Body of pancreas (tissue), 4 donors: ENCODE measurements around the gene LYPD3.

ENCODE experiments used
- CTCF ChIP-seq, 7 experiments: fragments of 450-650 bp in 4 of 7; fragments of 200-600 bp in 3 of 7; sonication (generic) in 3 of 7; IDR thresholded peaks; one replicate each; pipeline ENCODE4 v1.5.1; 2016 to 2019; ENCODE audit warnings: antibody characterized with exemption in 7 of 7
- POLR2A ChIP-seq, 3 donors: fragments of 450-650 bp; IDR thresholded peaks; one replicate each; pipeline ENCODE4 v1.6.1; 2016; ENCODE audit warnings: antibody characterized with exemption in 3 of 3, mild to moderate bottlenecking in 2 of 3

GRCh38 chr19:43463381-43464133, 1.9 kb downstream of the LYPD3 start:
- TF ChIP-seq CTCF (IDR thresholded peaks at IDR 0.05): no peak
- TF ChIP-seq POLR2A (IDR thresholded peaks at IDR 0.05): peak in 2 of 3 donors; percentile 15 to 22
